Transverse colon (tissue), 3 donors: ENCODE measurements around the gene PPP1R7.

ENCODE experiments used
- EP300 ChIP-seq: sonication (generic); formaldehyde crosslinking; IDR thresholded peaks from one replicate; pipeline ENCODE4 v1.6.1; 2017; ENCODE audit warnings: antibody characterized with exemption, low read depth
- POLR2AphosphoS5 ChIP-seq, 3 donors: sonication (generic); formaldehyde crosslinking; IDR thresholded peaks; one replicate each; pipeline ENCODE4 v1.6.1; 2016; ENCODE audit warnings: antibody characterized with exemption in 3 of 3

DNA sequence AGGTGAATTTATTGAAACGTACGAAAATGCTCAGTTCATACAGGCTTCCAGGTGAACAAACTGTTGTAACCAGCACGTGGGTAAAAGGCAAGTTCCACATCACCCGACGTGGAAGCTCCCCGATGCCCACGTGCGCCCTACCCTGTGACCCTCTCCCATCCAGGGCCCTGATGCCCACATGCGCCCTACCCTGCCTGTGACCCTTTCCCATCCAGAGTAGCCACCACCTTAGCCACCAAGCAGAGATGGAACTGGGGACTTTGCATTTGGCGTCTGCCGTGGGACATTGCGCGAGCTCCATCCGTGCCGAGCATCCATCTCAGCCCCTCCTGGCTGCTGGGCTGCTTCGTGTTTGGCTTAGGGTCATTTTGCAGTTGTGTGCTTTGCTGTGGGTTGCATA is 75.7 kb downstream of the PPP1R7 start:
- TF ChIP-seq POLR2AphosphoS5 (IDR thresholded peaks at IDR 0.05): no peak
- no peak for TF ChIP-seq EP300
